ENCODE results near the gene CYP21A2.

The CYP21A2 gene

GRCh38 chr6:32081168-32081990 is 43.2 kb downstream of the CYP21A2 start:
- no peak overlapping the region for H3K9ac ChIP-seq (ENCODE audit: low read length)
- no peak overlapping the region for H3K4me3 ChIP-seq (ENCODE audit: low read length)
- peaks cover 3% of the 10 kb centered on the region for H3K4me1 ChIP-seq (ENCODE audit: control insufficient read depth, insufficient read depth, low read length)
- H3K27ac ChIP-seq (ENCODE audit: low read depth, low read length), result peak overlapping the region; percentile 45
- H3K27me3 ChIP-seq (ENCODE audit: control insufficient read depth, insufficient read depth, low read length), result peaks cover 10% of the 10 kb centered on the region
- peaks cover 2% of the 10 kb centered on the region for H3K36me3 ChIP-seq (ENCODE audit: control insufficient read depth, insufficient read depth, low read length)

GRCh38 chr6:32082478-32082877 is 44.3 kb downstream of the CYP21A2 start:
- Histone ChIP-seq H3K27me3 (ENCODE audit: control insufficient read depth, insufficient read depth, low read length) (peaks cover 11% of the 10 kb centered on the region), H3K9ac (ENCODE audit: low read length) (no peak overlapping the region), H3K4me1 (ENCODE audit: control insufficient read depth, insufficient read depth, low read length) (peaks cover 3% of the 10 kb centered on the region), H3K36me3 (ENCODE audit: control insufficient read depth, insufficient read depth, low read length) (peaks cover 2% of the 10 kb centered on the region), H3K4me3 (ENCODE audit: low read length) (no peak overlapping the region), H3K27ac (ENCODE audit: low read depth, low read length) (peak overlapping the region; percentile 55)

GRCh38 chr6:32082935-32083334 is 44.7 kb downstream of the CYP21A2 start:
- Histone ChIP-seq H3K4me1 (ENCODE audit: control insufficient read depth, insufficient read depth, low read length) (peaks cover 3% of the 10 kb centered on the region), H3K36me3 (ENCODE audit: control insufficient read depth, insufficient read depth, low read length) (peaks cover 2% of the 10 kb centered on the region), H3K9ac (ENCODE audit: low read length) (no peak overlapping the region), H3K4me3 (ENCODE audit: low read length) (no peak overlapping the region), H3K27me3 (ENCODE audit: control insufficient read depth, insufficient read depth, low read length) (peaks cover 11% of the 10 kb centered on the region), H3K27ac (ENCODE audit: low read depth, low read length) (no peak overlapping the region)

GRCh38 chr6:32083812-32084768 is 45.9 kb downstream of the CYP21A2 start:
- H3K27ac ChIP-seq (ENCODE audit: low read depth, low read length), result no peak overlapping the region
- peaks cover 11% of the 10 kb centered on the region for H3K27me3 ChIP-seq (ENCODE audit: control insufficient read depth, insufficient read depth, low read length)
- no peak overlapping the region for H3K9ac ChIP-seq (ENCODE audit: low read length)
- H3K36me3 ChIP-seq (ENCODE audit: control insufficient read depth, insufficient read depth, low read length), result peaks cover 2% of the 10 kb centered on the region
- peaks cover 3% of the 10 kb centered on the region for H3K4me1 ChIP-seq (ENCODE audit: control insufficient read depth, insufficient read depth, low read length)
- no peak overlapping the region for H3K4me3 ChIP-seq (ENCODE audit: low read length)

- Histone ChIP-seq H3K9ac (ENCODE audit: low read length) (no peak overlapping the region), H3K36me3 (ENCODE audit: control insufficient read depth, insufficient read depth, low read length) (peaks cover 2% of the 10 kb centered on the region), H3K4me3 (ENCODE audit: low read length) (no peak overlapping the region), H3K27ac (ENCODE audit: low read depth, low read length) (no peak overlapping the region), H3K4me1 (ENCODE audit: control insufficient read depth, insufficient read depth, low read length) (peaks cover 3% of the 10 kb centered on the region), H3K27me3 (ENCODE audit: control insufficient read depth, insufficient read depth, low read length) (peaks cover 11% of the 10 kb centered on the region)
Observed at GRCh38 chr6:32084780-32085179, 46.6 kb downstream of the CYP21A2 start.

GRCh38 chr6:32085759-32086459 is 47.7 kb downstream of the CYP21A2 start:
- H3K4me3 ChIP-seq (ENCODE audit: low read length), result no peak overlapping the region
- peaks cover 2% of the 10 kb centered on the region for H3K36me3 ChIP-seq (ENCODE audit: control insufficient read depth, insufficient read depth, low read length)
- no peak overlapping the region for H3K9ac ChIP-seq (ENCODE audit: low read length)
- peaks cover 1% of the 10 kb centered on the region for H3K4me1 ChIP-seq (ENCODE audit: control insufficient read depth, insufficient read depth, low read length)
- no peak overlapping the region for H3K27ac ChIP-seq (ENCODE audit: low read depth, low read length)
- H3K27me3 ChIP-seq (ENCODE audit: control insufficient read depth, insufficient read depth, low read length), result peaks cover 11% of the 10 kb centered on the region

- H3K9ac ChIP-seq (ENCODE audit: low read length), result no peak overlapping the region
- H3K4me1 ChIP-seq (ENCODE audit: control insufficient read depth, insufficient read depth, low read length), result no peaks in the 10 kb centered on the region
- peaks cover 2% of the 10 kb centered on the region for H3K36me3 ChIP-seq (ENCODE audit: control insufficient read depth, insufficient read depth, low read length)
- peak overlapping the region; percentile 29 for H3K4me3 ChIP-seq (ENCODE audit: low read length)
- peak overlapping the region; percentile 1 for H3K27ac ChIP-seq (ENCODE audit: low read depth, low read length)
- peaks cover 11% of the 10 kb centered on the region for H3K27me3 ChIP-seq (ENCODE audit: control insufficient read depth, insufficient read depth, low read length)
Observed at GRCh38 chr6:32086661-32087573, 48.7 kb downstream of the CYP21A2 start.

- peaks cover 2% of the 10 kb centered on the region for H3K36me3 ChIP-seq (ENCODE audit: control insufficient read depth, insufficient read depth, low read length)
- H3K4me3 ChIP-seq (ENCODE audit: low read length), result peak overlapping the region; percentile 29
- peaks cover 11% of the 10 kb centered on the region for H3K27me3 ChIP-seq (ENCODE audit: control insufficient read depth, insufficient read depth, low read length)
- H3K27ac ChIP-seq (ENCODE audit: low read depth, low read length), result peak overlapping the region; percentile 21
- no peak overlapping the region for H3K9ac ChIP-seq (ENCODE audit: low read length)
- H3K4me1 ChIP-seq (ENCODE audit: control insufficient read depth, insufficient read depth, low read length), result peaks cover 3% of the 10 kb centered on the region
Observed at GRCh38 chr6:32087574-32088486, 49.6 kb downstream of the CYP21A2 start.

- no peak overlapping the region for H3K27ac ChIP-seq (ENCODE audit: low read depth, low read length)
- peaks cover 9% of the 10 kb centered on the region for H3K4me1 ChIP-seq (ENCODE audit: control insufficient read depth, insufficient read depth, low read length)
- H3K4me3 ChIP-seq (ENCODE audit: low read length), result no peak overlapping the region
- peaks cover 11% of the 10 kb centered on the region for H3K27me3 ChIP-seq (ENCODE audit: control insufficient read depth, insufficient read depth, low read length)
- peaks cover 2% of the 10 kb centered on the region for H3K36me3 ChIP-seq (ENCODE audit: control insufficient read depth, insufficient read depth, low read length)
- no peak overlapping the region for H3K9ac ChIP-seq (ENCODE audit: low read length)
Observed at GRCh38 chr6:32088487-32089049, 50.4 kb downstream of the CYP21A2 start.

GRCh38 chr6:32089082-32089828 is 51.0 kb downstream of the CYP21A2 start:
- Histone ChIP-seq H3K4me1 (ENCODE audit: control insufficient read depth, insufficient read depth, low read length) (peaks cover 9% of the 10 kb centered on the region), H3K4me3 (ENCODE audit: low read length) (no peak overlapping the region), H3K27ac (ENCODE audit: low read depth, low read length) (no peak overlapping the region), H3K36me3 (ENCODE audit: control insufficient read depth, insufficient read depth, low read length) (no peaks in the 10 kb centered on the region), H3K27me3 (ENCODE audit: control insufficient read depth, insufficient read depth, low read length) (peaks cover 11% of the 10 kb centered on the region), H3K9ac (ENCODE audit: low read length) (no peak overlapping the region)

All from rectal smooth muscle tissue (tissue), 1 donor.